ENCODE measurements around the gene NUP210.
A peak's percentile ranks its signal among the peaks of the same experiment; 100 is the strongest.

The NUP210 gene

DNA sequence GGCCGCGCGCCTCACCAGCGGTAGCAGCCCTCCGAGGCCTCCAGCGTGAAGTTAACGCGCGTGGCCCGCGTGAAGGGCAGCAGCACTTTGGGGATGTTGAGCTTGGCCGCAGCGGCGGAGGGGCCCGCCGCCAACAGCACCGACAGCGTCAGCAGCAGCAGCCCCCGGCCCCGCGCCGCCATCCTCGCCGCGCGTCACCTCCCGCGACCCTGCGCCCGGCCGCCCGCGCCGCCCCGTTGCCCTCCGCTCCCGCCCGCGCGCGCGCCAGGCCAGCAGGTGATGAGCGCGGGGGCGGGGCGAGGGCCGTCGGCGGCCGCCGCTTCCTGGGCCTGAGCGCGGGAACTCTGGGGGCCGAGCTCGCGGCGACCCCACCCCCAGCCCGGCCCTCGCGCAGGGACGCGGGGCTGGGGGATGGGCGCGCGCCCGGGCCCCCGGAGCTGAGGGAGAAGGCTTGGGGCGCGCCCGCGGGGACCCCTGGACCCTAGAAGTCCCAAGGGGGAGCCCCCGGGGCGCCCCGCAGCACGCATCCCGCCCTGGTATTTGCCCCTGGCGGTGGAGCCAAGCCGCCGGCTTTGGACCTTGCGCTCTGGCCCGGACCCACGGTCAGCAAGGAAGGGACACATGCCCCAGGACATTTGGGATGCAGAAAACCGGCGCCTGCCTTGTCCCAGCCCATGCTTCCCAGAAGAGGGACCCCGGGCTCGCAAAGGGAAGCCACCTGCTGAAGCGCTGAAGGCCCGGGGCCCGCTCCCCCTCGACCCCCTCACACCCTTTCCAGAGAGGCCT is at the start of gene NUP210:
TSS of gene NUP210 (minus strand) at position 278 of the 786 bp plus-strand sequence. CDS start at position 182, 96 bp downstream.
- Mint-ChIP-seq H3K27ac (peak within 1 kb of the TSS; percentile 95), H3K4me1 (peaks cover 39% of the 10 kb centered on the region), H3K36me3 (peaks cover 50% of the 10 kb centered on the region), H3K4me3 (peak within 1 kb of the TSS; percentile 89), H3K9me3 (no peaks in the 10 kb centered on the region)
- ATAC-seq = peak; percentile 64
- DNase-seq (ENCODE audit: low spot score in 2 of 2) = peak in 1 of 2 donors; percentile 46

- H3K9me3 Mint-ChIP-seq = no peaks in the 10 kb centered on the region
These were observed 46.7 kb upstream of the NUP210 start for GRCh38 chr3:13466781-13467180.

GRCh38 chr3:13465236-13465873 is 45.2 kb upstream of the NUP210 start:
- DNase-seq (ENCODE audit: low spot score in 2 of 2) (no peak), ATAC-seq (no peak)
- Mint-ChIP-seq H3K4me3 (no peak overlapping the region), H3K4me1 (peaks cover 6% of the 10 kb centered on the region), H3K9me3 (no peaks in the 10 kb centered on the region), H3K36me3 (no peaks in the 10 kb centered on the region), H3K27ac (no peak overlapping the region)

More at GRCh38 chr3:13466781-13467180, 46.7 kb upstream of the NUP210 start:
- Mint-ChIP-seq H3K4me1 (no peaks in the 10 kb centered on the region), H3K4me3 (no peak overlapping the region), H3K27ac (no peak overlapping the region), H3K36me3 (no peaks in the 10 kb centered on the region)
- ATAC-seq (no peak), DNase-seq (ENCODE audit: low spot score in 2 of 2) (no peak)

DNA sequence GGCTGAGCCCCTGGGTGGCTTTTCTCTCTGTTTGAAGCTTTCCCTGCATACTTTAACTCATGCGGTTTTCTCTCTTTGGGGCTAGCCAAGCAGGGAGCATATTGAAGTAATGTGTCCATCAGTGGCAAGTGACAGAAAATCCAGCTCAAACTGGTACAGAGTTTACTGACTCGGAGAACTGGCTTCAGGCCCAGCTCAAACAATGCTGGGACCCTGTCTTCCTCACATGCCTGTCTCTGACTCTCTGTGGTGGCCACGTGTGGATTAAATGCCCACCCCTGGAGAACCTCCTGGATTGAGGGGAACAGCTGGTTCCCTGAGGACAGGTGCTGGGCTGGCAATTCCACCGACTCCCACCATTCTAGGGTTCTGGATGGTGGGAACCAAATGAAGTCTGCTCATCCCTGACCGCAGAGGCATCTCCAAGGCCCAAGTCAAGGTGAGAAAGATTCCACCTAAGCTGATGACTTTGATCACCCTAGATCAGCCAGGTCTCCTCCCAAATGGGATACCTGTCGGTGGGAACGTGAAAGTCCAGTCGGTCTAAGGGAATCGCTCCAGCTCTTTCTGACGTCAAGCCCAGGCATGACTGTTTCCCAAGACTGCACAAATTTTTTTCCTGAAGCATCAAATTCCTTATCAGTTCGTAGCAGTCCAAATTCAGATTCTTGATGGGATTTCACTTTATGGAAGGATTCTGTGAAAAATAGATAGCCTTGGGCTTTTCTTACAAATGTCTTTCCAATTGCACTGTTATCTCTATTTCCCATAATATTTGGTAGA is 43.7 kb upstream of the NUP210 start:
- H3K36me3 Mint-ChIP-seq = no peaks in the 10 kb centered on the region
- DNase-seq (ENCODE audit: low spot score in 2 of 2) (no peak), ATAC-seq (no peak)
- H3K9me3 Mint-ChIP-seq = no peaks in the 10 kb centered on the region
- H3K27ac Mint-ChIP-seq = no peak overlapping the region
- H3K4me3 Mint-ChIP-seq = no peak overlapping the region
- peaks cover 6% of the 10 kb centered on the region for H3K4me1 Mint-ChIP-seq

- H3K4me3 Mint-ChIP-seq = no peak overlapping the region
- no peaks in the 10 kb centered on the region for H3K36me3 Mint-ChIP-seq
- DNase-seq (ENCODE audit: low spot score in 2 of 2) (no peak), ATAC-seq (no peak)
- H3K9me3 Mint-ChIP-seq = no peaks in the 10 kb centered on the region
- H3K4me1 Mint-ChIP-seq = peaks cover 6% of the 10 kb centered on the region
- H3K27ac Mint-ChIP-seq = no peak overlapping the region
These were observed 42.7 kb upstream of the NUP210 start for GRCh38 chr3:13462822-13463221.

GRCh38 chr3:13462125-13462629 is 42.1 kb upstream of the NUP210 start:
- ATAC-seq = no peak

DNA sequence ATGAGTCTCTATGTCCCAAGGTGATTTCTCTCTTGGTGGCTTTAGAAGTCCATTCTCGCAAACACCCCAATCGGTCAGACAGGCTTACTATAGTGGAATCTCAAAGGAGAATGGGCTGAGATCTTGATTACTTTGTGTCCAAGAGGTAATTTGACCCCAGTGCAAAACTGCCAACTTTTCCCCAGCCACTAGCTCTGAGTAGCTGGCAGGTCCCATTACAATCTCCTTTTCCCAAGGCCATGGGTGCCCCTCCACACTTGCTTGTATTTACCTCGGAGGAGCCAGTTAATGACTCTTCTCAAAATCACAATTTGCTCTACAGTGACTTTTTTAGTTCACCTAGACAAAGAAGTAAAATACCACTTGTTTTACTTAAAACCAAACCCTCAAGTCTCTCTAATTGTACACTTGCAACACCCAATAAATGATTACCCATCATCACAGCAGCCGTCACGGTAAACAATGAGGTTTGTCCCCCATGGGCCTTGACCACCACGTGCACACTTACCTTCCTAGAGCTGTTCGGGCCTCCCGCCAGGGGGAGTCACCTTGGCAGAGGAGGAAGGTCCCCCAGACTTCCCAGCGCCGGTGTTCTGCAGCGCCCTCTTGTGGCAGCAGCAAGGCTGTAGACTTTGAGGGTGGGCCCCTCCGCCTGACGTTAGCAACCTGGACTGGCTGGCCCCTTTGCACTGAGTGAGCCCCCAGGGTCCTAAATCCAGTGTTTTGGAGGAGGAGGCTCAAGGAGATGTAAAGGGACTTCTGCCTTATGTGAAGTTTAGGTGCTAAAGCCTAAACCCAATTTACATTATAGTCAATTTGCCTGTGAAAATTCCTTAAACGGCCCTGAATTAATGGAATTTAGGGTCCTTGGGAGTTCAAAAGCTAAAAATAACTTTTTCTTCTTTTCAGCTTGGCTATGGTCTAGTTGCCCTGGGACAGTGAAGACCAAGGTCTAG is 41.3 kb upstream of the NUP210 start:
- peak; percentile 74 to 87 for DNase-seq (ENCODE audit: low spot score in 2 of 2)
- H3K36me3 Mint-ChIP-seq = no peaks in the 10 kb centered on the region
- H3K4me3 Mint-ChIP-seq = no peak overlapping the region
- H3K9me3 Mint-ChIP-seq = no peaks in the 10 kb centered on the region
- peak; percentile 92 for ATAC-seq
- no peak overlapping the region for H3K27ac Mint-ChIP-seq
- H3K4me1 Mint-ChIP-seq = peaks cover 6% of the 10 kb centered on the region

More at GRCh38 chr3:13462125-13462629, 42.1 kb upstream of the NUP210 start:
- no peaks in the 10 kb centered on the region for H3K36me3 Mint-ChIP-seq
- H3K27ac Mint-ChIP-seq = no peak overlapping the region
- no peak for DNase-seq (ENCODE audit: low spot score in 2 of 2)
- no peaks in the 10 kb centered on the region for H3K9me3 Mint-ChIP-seq
- no peak overlapping the region for H3K4me3 Mint-ChIP-seq
- H3K4me1 Mint-ChIP-seq = peaks cover 6% of the 10 kb centered on the region

DNA sequence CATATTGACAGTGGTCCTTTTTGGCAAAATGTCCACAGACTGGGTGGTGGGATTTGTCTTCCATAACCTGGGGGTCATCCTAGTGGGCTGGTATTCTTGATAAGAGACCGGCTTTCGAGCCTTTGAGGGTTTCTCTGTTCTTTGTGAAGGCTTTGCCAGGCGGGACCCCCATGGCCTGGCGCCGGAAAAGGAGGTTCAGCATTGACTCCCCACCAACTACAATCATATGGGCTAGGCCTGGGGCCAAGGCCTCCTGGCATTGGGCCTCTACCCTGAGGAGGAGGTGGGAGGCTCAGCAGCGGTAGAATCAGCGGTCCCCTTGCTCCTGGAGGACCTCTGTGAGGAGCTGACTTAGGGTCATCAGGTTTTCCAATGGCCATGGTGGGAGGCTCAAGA is 40.2 kb upstream of the NUP210 start:
- no peak overlapping the region for H3K4me3 Mint-ChIP-seq
- no peaks in the 10 kb centered on the region for H3K36me3 Mint-ChIP-seq
- H3K4me1 Mint-ChIP-seq = peaks cover 6% of the 10 kb centered on the region
- no peaks in the 10 kb centered on the region for H3K9me3 Mint-ChIP-seq
- DNase-seq (ENCODE audit: low spot score in 2 of 2) = no peak
- ATAC-seq = no peak
- H3K27ac Mint-ChIP-seq = no peak overlapping the region

DNA sequence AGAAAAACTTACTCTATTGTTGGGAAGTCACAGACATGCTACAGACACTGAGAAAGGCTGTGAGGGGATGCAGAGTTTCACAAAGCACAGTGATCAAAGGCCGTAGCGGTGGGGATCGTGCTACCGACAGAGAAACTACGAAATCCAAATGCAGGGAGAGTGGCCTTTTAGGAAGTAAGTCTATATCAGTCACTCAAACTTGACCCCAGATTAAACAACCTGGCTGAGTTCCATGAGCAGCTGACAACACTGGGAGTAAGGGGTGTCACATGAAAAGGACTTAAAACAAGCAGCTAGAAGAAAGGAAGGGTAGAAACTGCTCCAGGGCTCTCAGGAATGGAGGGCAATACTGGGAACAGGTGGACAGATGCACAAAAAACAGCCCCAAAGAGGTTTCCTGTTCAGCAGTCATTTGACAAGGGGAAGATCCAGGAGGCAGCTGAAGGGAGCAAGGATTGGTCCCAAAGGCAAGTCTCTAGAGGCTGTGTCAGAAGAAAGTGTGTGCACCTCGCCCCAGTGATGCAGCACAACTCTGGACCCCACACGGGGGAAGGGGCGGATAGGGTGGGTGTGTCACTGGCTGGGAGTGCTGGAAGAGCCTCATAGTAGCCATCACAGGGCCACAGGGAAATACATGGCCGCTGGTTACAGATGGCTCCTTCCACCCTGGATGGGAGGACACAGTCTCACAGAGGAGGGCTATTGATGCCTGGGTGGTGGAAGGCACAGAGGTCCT is 39.7 kb upstream of the NUP210 start:
- Mint-ChIP-seq H3K9me3 (no peaks in the 10 kb centered on the region), H3K27ac (no peak overlapping the region), H3K4me1 (peaks cover 6% of the 10 kb centered on the region), H3K36me3 (no peaks in the 10 kb centered on the region), H3K4me3 (no peak overlapping the region)
- no peak for DNase-seq (ENCODE audit: low spot score in 2 of 2)
- ATAC-seq = no peak

DNA sequence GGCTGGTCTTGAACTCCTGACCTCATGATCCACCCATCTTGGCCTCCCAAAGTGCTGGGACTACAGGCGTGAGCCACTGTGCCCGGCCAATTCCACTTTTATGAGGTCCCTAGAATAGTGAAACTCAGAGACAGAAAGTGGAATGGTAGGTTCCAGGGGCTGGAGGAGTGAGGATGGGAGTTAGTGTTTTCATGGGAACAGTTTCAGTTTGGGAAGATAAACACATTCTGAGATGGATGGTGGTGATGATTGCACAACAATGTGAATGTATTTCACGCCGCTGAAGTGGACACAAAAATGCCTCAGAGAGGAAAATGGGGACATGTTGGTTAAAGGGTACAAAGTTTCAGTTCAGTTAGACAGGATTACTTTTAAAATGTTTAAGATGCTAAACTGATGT is 37.5 kb upstream of the NUP210 start:
- DNase-seq (ENCODE audit: low spot score in 2 of 2) (no peak), ATAC-seq (no peak)
- H3K36me3 Mint-ChIP-seq = no peaks in the 10 kb centered on the region
- H3K4me3 Mint-ChIP-seq = no peak overlapping the region
- H3K4me1 Mint-ChIP-seq = peaks cover 8% of the 10 kb centered on the region
- H3K9me3 Mint-ChIP-seq = no peaks in the 10 kb centered on the region
- no peak overlapping the region for H3K27ac Mint-ChIP-seq

GRCh38 chr3:13455644-13456043 is 35.5 kb upstream of the NUP210 start:
- DNase-seq (ENCODE audit: low spot score in 2 of 2) = no peak
- no peaks in the 10 kb centered on the region for H3K9me3 Mint-ChIP-seq
- H3K4me3 Mint-ChIP-seq = no peak overlapping the region
- peaks cover 17% of the 10 kb centered on the region for H3K4me1 Mint-ChIP-seq
- H3K36me3 Mint-ChIP-seq = no peaks in the 10 kb centered on the region
- no peak overlapping the region for H3K27ac Mint-ChIP-seq
- ATAC-seq = no peak

GRCh38 chr3:13452490-13453335 is 32.6 kb upstream of the NUP210 start:
- peaks cover 17% of the 10 kb centered on the region for H3K4me1 Mint-ChIP-seq
- H3K4me3 Mint-ChIP-seq = peak overlapping the region; percentile 84
- peak overlapping the region; percentile 87 for H3K27ac Mint-ChIP-seq
- ATAC-seq = peak; percentile 25
- no peaks in the 10 kb centered on the region for H3K36me3 Mint-ChIP-seq
- no peaks in the 10 kb centered on the region for H3K9me3 Mint-ChIP-seq
- DNase-seq (ENCODE audit: low spot score in 2 of 2) = peak in 1 of 2 donors; percentile 63

DNA sequence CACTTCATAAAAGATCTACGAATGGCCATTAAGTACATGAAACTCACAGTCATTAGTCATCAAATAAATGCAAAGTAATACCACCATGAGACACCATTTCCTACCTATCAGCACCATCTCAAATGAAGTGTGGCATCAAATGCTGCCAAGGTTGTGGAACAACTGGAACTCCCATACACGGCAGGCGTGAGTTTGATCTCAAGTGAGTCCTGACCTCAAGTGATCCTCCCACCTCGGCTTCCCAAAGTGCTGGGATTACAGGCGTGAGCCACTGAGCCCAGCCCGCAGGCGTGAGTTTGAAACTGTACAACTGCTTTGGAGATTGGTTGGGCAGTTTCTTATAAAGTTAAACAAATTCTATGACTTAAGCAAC is 31.2 kb upstream of the NUP210 start:
- H3K27ac Mint-ChIP-seq = peak overlapping the region; percentile 87
- no peaks in the 10 kb centered on the region for H3K9me3 Mint-ChIP-seq
- no peaks in the 10 kb centered on the region for H3K36me3 Mint-ChIP-seq
- H3K4me3 Mint-ChIP-seq = peak overlapping the region; percentile 84
- ATAC-seq (peak; percentile 63), DNase-seq (ENCODE audit: low spot score in 2 of 2) (no peak)
- peaks cover 17% of the 10 kb centered on the region for H3K4me1 Mint-ChIP-seq

Measured in stimulated activated effector memory CD8-positive, alpha-beta T cell treated with anti-CD3 and anti-CD28 coated beads, Interleukin-12 subunit alpha, Interleukin-12 subunit beta, amount 100 ng/mL, for 72 hours (primary cell).